OCI-LY7 (cell line): ENCODE results near the gene ATF7. TPM values are rescaled to one million over a fixed set of nuclear protein-coding genes. Genes with fewer than 3 reads are reported as not detected.
A peak's percentile ranks its signal among the peaks of the same experiment; 100 is the strongest.

Experiments used
- BruUV-seq: library from RNA; stranded (reverse); fragments of 400-500 nt; replicated peaks from 2 replicates; lab custom pipeline; 2021; lab: Mats Ljungman, UMichigan
- CTCF ChIA-PET: fragments of 300-600 bp; sonication (Branson Sonifier 250); formaldehyde crosslinking; loops from one replicate; lab custom pipeline; 2022; ENCODE audit warnings: antibody characterized with exemption; ENCODE audit not compliant: unreplicated experiment; lab: Charles Lee
- POLR2A ChIA-PET: fragments of 300-600 bp; sonication (Branson Sonifier 250); formaldehyde crosslinking; loops from one replicate; lab custom pipeline; 2022; ENCODE audit warnings: antibody characterized with exemption; lab: Charles Lee
- DNase-seq: peaks from one replicate; pipeline ENCODE4 v3.0.0-alpha.2; 2015; ENCODE audit warnings: low spot score
- H2AFZ ChIP-seq: fragments of 200-600 bp; sonication (generic), shearing (Covaris generic); 2 replicates; pipeline ENCODE4 v1.6.1; 2014; ENCODE audit warnings: mild to moderate bottlenecking, antibody characterized with exemption, low read length, moderate library complexity
- H3K27ac ChIP-seq: fragments of 200-600 bp; sonication (generic); 2 replicates; pipeline ENCODE4 v1.5.1; 2014; ENCODE audit warnings: mixed run types, low read depth, mild to moderate bottlenecking, moderate library complexity, low read length, inconsistent platforms; ENCODE audit not compliant: poor library complexity, severe bottlenecking
- H3K36me3 ChIP-seq: fragments of 200-600 bp; sonication (generic); 2 replicates; pipeline ENCODE4 v1.6.1; 2014; ENCODE audit warnings: mild to moderate bottlenecking, antibody characterized with exemption, low read length, moderate library complexity, mixed read lengths; ENCODE audit not compliant: insufficient read depth
- H3K4me1 ChIP-seq: fragments of 200-600 bp; sonication (generic); 2 replicates; pipeline ENCODE4 v1.5.1; 2014; ENCODE audit warnings: mild to moderate bottlenecking, low read length; ENCODE audit not compliant: insufficient read depth, poor library complexity, severe bottlenecking
- H3K4me2 ChIP-seq: fragments of 200-600 bp; sonication (generic); 2 replicates; pipeline ENCODE4 v1.6.1; 2014; ENCODE audit warnings: mild to moderate bottlenecking, low read length
- H3K4me3 ChIP-seq: fragments of 200-600 bp; sonication (generic); 2 replicates; pipeline ENCODE4 v1.5.1; 2014; ENCODE audit warnings: mild to moderate bottlenecking, low read depth, low read length; ENCODE audit not compliant: poor library complexity, severe bottlenecking
- H3K79me2 ChIP-seq: fragments of 200-600 bp; sonication (generic); 2 replicates; pipeline ENCODE4 v1.6.1; 2016; ENCODE audit warnings: low read depth, mild to moderate bottlenecking, low read length, moderate library complexity, mixed read lengths; ENCODE audit not compliant: insufficient read depth
- H3K9me2 ChIP-seq: fragments of 200-600 bp; sonication (generic); 2 replicates; pipeline ENCODE4 v1.6.1; 2016; ENCODE audit warnings: mild to moderate bottlenecking, low read length, mixed read lengths; ENCODE audit not compliant: insufficient read depth
- H3K9me3 ChIP-seq: fragments of 200-600 bp; sonication (generic); 2 replicates; pipeline ENCODE4 v1.6.1; 2014; ENCODE audit warnings: mild to moderate bottlenecking, mixed run types, low read length, mixed read lengths
- H4K20me1 ChIP-seq: fragments of 200-600 bp; sonication (generic); 2 replicates; pipeline ENCODE4 v1.6.1; 2014; ENCODE audit warnings: mild to moderate bottlenecking, antibody characterized with exemption, low read length, moderate library complexity, mixed read lengths; ENCODE audit not compliant: insufficient read depth
- EZH2phosphoT487 ChIP-seq: fragments of 200-600 bp; sonication (generic); IDR thresholded peaks from 2 replicates; pipeline ENCODE4 v1.6.1; 2018; ENCODE audit warnings: low read depth, borderline replicate concordance, mild to moderate bottlenecking, mixed run types, antibody characterized with exemption, low read length, moderate library complexity, mixed read lengths
- intact Hi-C: fragments of 100-400 bp; cut with micrococcal nuclease; formaldehyde crosslinking; loops from one replicate; pipeline ENCODE4 v1.10.0; 2022; ENCODE audit not compliant: unreplicated experiment
- total RNA-seq, 2 experiments: library from RNA; depleted of rRNA in 1 of 2; stranded (reverse); fragments of >200 nt in 1 of 2; shearing (Covaris generic) in 1 of 2; gene quantifications; 2 replicates each; pipeline ENCODE4 v1.2.3, GENCODE V29; 2014 to 2022
- TF ChIP-seq, protein P1 (sequence below): fragments of 200-600 bp; sonication (generic); conservative IDR thresholded peaks from 2 replicates; pipeline ENCODE4 v1.5.1; 2014; ENCODE audit warnings: mild to moderate bottlenecking, antibody characterized with exemption, low read length, moderate library complexity, mixed read lengths

Gene ATF7
- total RNA-seq, 2 experiments from 2014 or later = 6.8 to 23.2 TPM

DNA sequence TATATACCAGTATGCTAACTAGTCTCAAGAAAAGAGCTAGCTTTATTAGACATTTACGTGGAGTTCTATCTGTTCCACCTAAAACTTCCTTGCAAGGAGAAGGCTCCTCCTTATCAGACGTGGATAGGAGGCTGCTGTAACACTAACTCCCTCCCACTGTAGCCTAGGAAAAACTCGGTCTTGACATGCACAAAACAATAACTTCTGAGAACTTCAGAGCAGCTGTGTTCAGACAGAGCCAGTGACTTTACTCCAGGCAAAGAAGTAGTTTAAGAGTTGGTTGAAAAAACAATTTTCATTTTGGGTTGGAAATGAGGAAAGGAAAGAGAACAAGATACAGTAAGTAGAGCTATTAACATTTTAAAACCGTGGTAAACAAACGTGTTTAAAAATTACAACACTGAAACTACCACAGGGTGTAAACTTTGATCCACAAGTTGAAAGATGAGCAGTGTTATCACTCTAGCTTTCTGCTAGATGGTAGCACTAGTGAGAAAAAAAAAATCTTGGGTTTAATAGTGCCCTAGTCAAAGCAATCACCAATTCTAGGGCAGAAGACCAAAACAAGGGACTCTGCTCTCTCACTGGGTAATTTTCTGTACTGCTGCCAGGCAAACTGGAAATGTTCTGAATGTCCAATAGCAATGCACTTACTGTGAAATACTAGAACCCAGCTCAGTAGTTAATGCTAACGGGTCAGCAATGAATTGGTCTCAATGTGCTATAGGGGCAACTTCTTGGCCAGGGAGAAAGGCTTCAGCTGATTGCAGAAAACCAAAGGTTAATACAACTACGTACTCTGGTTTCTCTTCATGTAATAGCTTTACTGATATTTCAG lies 2.4 kb downstream of the ATF7 start:
- Histone ChIP-seq H2AFZ (no peak overlapping the region), H3K36me3 (no peaks in the 10 kb centered on the region), H3K4me2 (peak overlapping the region; percentile 97), H3K79me2 (peaks cover 59% of the 10 kb centered on the region), H3K4me3 (peak overlapping the region; percentile 90), H3K27ac (peak overlapping the region; percentile 35), H3K4me1 (peaks cover 41% of the 10 kb centered on the region), H4K20me1 (no peaks in the 10 kb centered on the region), H3K9me3 (no peaks in the 10 kb centered on the region), H3K9me2 (no peaks in the 10 kb centered on the region)
- DNase-seq = no peak
- TF ChIP-seq, protein P1, sequence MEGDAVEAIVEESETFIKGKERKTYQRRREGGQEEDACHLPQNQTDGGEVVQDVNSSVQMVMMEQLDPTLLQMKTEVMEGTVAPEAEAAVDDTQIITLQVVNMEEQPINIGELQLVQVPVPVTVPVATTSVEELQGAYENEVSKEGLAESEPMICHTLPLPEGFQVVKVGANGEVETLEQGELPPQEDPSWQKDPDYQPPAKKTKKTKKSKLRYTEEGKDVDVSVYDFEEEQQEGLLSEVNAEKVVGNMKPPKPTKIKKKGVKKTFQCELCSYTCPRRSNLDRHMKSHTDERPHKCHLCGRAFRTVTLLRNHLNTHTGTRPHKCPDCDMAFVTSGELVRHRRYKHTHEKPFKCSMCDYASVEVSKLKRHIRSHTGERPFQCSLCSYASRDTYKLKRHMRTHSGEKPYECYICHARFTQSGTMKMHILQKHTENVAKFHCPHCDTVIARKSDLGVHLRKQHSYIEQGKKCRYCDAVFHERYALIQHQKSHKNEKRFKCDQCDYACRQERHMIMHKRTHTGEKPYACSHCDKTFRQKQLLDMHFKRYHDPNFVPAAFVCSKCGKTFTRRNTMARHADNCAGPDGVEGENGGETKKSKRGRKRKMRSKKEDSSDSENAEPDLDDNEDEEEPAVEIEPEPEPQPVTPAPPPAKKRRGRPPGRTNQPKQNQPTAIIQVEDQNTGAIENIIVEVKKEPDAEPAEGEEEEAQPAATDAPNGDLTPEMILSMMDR = no peak
- TF ChIP-seq EZH2phosphoT487 = no peak
- intact Hi-C loops = no loop called here
- ChIA-PET CTCF (no interaction called here), POLR2A (interaction anchor here (0.5 to 2.4 kb wide), 13 partner anchors 9 to 641 kb away, joined by 3 to 12 read pairs (median 3); partner anchors contain the start of genes ATP5MC2 and SPRYD3)
- no TSS peak for BruUV-seq

DNA sequence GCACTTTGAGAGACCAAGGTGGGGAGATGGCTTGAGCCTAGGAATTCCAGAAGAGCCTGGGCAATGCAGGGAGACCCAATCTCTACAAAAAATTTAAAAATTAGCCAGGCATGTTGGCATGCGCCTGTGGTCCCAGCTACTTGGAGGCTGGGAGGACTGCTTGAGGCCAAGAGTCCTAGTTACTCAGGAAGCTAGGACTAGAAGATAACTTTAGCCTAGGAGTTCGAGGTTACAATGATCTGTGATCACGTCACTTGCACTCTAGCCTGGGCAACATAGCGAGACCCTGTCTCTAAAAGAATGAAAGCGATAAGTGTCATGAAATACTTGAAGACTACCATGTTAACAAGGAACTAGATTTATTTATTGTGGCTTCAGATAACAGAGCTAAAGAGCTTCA lies 3.5 kb downstream of the ATF7 start:
- POLR2A ChIA-PET = interaction anchor here (0.6 to 2.4 kb wide), 7 partner anchors 8 to 642 kb away, joined by 3 to 12 read pairs (median 4); partner anchors contain the start of gene ATP5MC2
- DNase-seq = no peak

More for the DNA sequence above, 3.5 kb downstream of the ATF7 start:
- Histone ChIP-seq H3K36me3 (no peaks in the 10 kb centered on the region), H3K4me2 (peak overlapping the region; percentile 97), H4K20me1 (no peaks in the 10 kb centered on the region), H3K4me3 (peak overlapping the region; percentile 90), H3K4me1 (peaks cover 50% of the 10 kb centered on the region), H3K79me2 (peaks cover 69% of the 10 kb centered on the region), H2AFZ (no peak overlapping the region), H3K9me3 (no peaks in the 10 kb centered on the region), H3K27ac (peak overlapping the region; percentile 35), H3K9me2 (no peaks in the 10 kb centered on the region)
- no peak for TF ChIP-seq EZH2phosphoT487
- TF ChIP-seq, protein P1 = no peak
- CTCF ChIA-PET = no interaction called here
- no TSS peak for BruUV-seq
- intact Hi-C loops = no loop called here
